BLaER1 (cell line): Measurements from ENCODE around the gene KCTD14.

ENCODE experiments used
- H3K27ac ChIP-seq: shearing (Covaris generic); formaldehyde crosslinking; 2 replicates; pipeline ENCODE4 v1.8.1; 2022
- H3K27me3 ChIP-seq: shearing (Covaris generic); formaldehyde crosslinking; 2 replicates; pipeline ENCODE4 v1.8.1; 2022
- H3K36me3 ChIP-seq: shearing (Covaris generic); formaldehyde crosslinking; 2 replicates; pipeline ENCODE4 v1.8.1; 2022
- H3K4me1 ChIP-seq: shearing (Covaris generic); formaldehyde crosslinking; 2 replicates; pipeline ENCODE4 v1.8.1; 2022
- H3K4me2 ChIP-seq: shearing (Covaris generic); formaldehyde crosslinking; 2 replicates; pipeline ENCODE4 v1.8.1; 2022
- H3K4me3 ChIP-seq: shearing (Covaris generic); formaldehyde crosslinking; 2 replicates; pipeline ENCODE4 v1.8.1; 2022
- H3K9ac ChIP-seq: shearing (Covaris generic); formaldehyde crosslinking; 2 replicates; pipeline ENCODE4 v1.8.1; 2022
- H3K9me3 ChIP-seq: shearing (Covaris generic); formaldehyde crosslinking; 2 replicates; pipeline ENCODE4 v1.8.1; 2022
- H4K20me1 ChIP-seq: shearing (Covaris generic); formaldehyde crosslinking; 2 replicates; pipeline ENCODE4 v1.8.1; 2022
- Cebpa-rat ChIP-seq: shearing (Covaris generic); IDR thresholded peaks from 2 replicates; pipeline ENCODE4 v1.8.1; 2022

Gene KCTD14

GRCh38 chr11:77967121-77967520 is 56.0 kb downstream of the KCTD14 start:
- Histone ChIP-seq H4K20me1 (no peaks in the 10 kb centered on the region), H3K9ac (no peak overlapping the region), H3K36me3 (peaks cover 32% of the 10 kb centered on the region), H3K4me3 (no peak overlapping the region), H3K9me3 (no peaks in the 10 kb centered on the region), H3K27me3 (no peaks in the 10 kb centered on the region), H3K27ac (no peak overlapping the region), H3K4me1 (peaks cover 6% of the 10 kb centered on the region; the same call in 1 of the 2 replicates), H3K4me2 (no peak overlapping the region)
- TF ChIP-seq Cebpa-rat = no peak

- H3K4me2 ChIP-seq = no peak overlapping the region
- H3K27ac ChIP-seq = no peak overlapping the region
- H4K20me1 ChIP-seq = no peaks in the 10 kb centered on the region
- no peak overlapping the region for H3K9ac ChIP-seq
- no peaks in the 10 kb centered on the region for H3K27me3 ChIP-seq
- H3K4me1 ChIP-seq = peaks cover 6% of the 10 kb centered on the region; the same call in 1 of the 2 replicates
- H3K4me3 ChIP-seq = no peak overlapping the region
- H3K9me3 ChIP-seq = no peaks in the 10 kb centered on the region
- TF ChIP-seq Cebpa-rat = no peak
- peaks cover 28% of the 10 kb centered on the region for H3K36me3 ChIP-seq
Observed at GRCh38 chr11:77966338-77966737, 56.7 kb downstream of the KCTD14 start.
